Immature natural killer cell (primary cell): ENCODE results near the gene TAOK1. TPM values are rescaled to one million over a fixed set of nuclear protein-coding genes. Genes with fewer than 3 reads are reported as not detected.

Experiments used
- DNase-seq, 3 donors: peaks; one replicate each; pipeline ENCODE4 v3.0.0; 2022; ENCODE audit warnings: mixed read lengths in 1 of 3
- H3K27ac Mint-ChIP-seq, 6 donors: one replicate each; pipeline ENCODE4 v1.8.0; 2020; ENCODE audit warnings: mixed read lengths in 6 of 6, mild to moderate bottlenecking in 5 of 6, inconsistent platforms in 4 of 6, moderate library complexity in 3 of 6
- H3K27me3 Mint-ChIP-seq, 3 donors: one replicate each; pipeline ENCODE4 v1.8.0; 2020 to 2021; ENCODE audit warnings: low read depth in 3 of 3, mild to moderate bottlenecking in 3 of 3, mixed read lengths in 3 of 3, moderate library complexity in 3 of 3, inconsistent platforms in 1 of 3
- H3K36me3 Mint-ChIP-seq, 3 donors: one replicate each; pipeline ENCODE4 v1.8.0; 2020; ENCODE audit warnings: mixed read lengths in 3 of 3, inconsistent platforms in 2 of 3, mild to moderate bottlenecking in 2 of 3
- H3K4me1 Mint-ChIP-seq, 2 donors: one replicate each; pipeline ENCODE4 v1.8.0; 2020; ENCODE audit warnings: inconsistent platforms in 2 of 2, mild to moderate bottlenecking in 2 of 2, mixed read lengths in 2 of 2, moderate library complexity in 1 of 2
- H3K4me3 Mint-ChIP-seq, 5 donors: one replicate each; pipeline ENCODE4 v1.8.0; 2020; ENCODE audit warnings: mild to moderate bottlenecking in 5 of 5, mixed read lengths in 5 of 5, inconsistent platforms in 3 of 5, moderate library complexity in 3 of 5
- H3K9me3 Mint-ChIP-seq, 6 donors: one replicate each; pipeline ENCODE4 v1.8.0; 2020; ENCODE audit warnings: mild to moderate bottlenecking in 6 of 6, mixed read lengths in 6 of 6, inconsistent platforms in 4 of 6, moderate library complexity in 3 of 6
- polyA plus RNA-seq, 3 donors: library from polyadenylated mRNA; unstranded; fragments of 300-500 nt; fragmentation: Illumina TruSeq; gene quantifications; one replicate each; pipeline ENCODE4 v1.2.3, GENCODE V29; 2021

Gene TAOK1
- polyA plus RNA-seq, 3 donors from 2014 or later: 2.0 to 3.4 (median 2.2) TPM

DNA sequence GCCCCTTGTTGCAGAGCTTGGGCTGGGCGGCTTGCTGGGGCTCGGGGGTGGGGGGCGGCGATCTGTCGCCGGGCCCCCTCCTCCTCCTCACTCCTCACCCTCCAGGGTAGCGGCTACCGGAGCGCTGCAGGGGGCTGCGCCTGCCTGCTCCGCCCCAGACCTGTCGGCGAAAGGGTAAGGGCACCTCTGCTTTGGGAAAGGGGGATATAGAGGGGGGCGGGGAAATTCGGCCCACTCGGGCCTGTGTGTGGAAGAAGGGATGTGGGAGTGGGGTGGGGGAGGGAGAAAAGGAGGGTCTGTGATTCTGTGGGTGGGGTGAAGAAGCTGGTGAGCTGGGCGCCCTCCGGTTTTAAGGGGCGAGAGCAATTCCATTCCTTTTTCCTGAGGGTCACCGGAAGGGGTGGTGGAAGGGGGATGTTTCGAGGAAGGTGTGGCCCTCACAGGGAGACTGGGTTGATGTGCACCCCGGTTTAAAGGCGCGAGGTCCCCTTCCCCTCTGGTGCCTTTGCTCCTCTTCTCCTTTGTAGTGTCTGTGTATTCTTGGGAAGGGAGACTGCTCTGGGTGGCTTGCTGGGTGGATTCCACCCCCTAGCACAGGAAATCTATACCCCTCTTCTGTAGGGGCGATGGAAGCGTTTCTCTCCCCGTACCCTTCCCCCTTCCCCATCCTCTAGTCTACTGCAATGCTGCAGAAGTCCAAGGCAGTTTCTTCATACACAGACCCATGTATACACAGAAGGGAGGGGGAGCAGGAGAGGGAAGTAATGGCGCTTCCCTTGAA lies 878 bp downstream of the TAOK1 start:
- Mint-ChIP-seq H3K4me1 (peaks cover 42 to 57% of the 10 kb centered on the region in 2 donors), H3K4me3 (peak overlapping the region; percentile 88 to 95 (median 94)), H3K27ac (peak overlapping the region; percentile 83 to 96 (median 91)), H3K9me3 (no peaks in the 10 kb centered on the region), H3K27me3 (peaks cover 5 to 12% (median 11%) of the 10 kb centered on the region in 3 donors), H3K36me3 (no peaks in the 10 kb centered on the region)
- DNase-seq: peak in 2 of 3 donors; percentile 7 to 20

GRCh38 chr17:29393436-29393835 lies 3.3 kb downstream of the TAOK1 start:
- no peak for DNase-seq
- no peaks in the 10 kb centered on the region for H3K9me3 Mint-ChIP-seq
- H3K4me3 Mint-ChIP-seq: peak overlapping the region in 3 of 5 donors; percentile 2 to 25 (median 22)
- H3K27me3 Mint-ChIP-seq: peaks cover 5 to 12% (median 11%) of the 10 kb centered on the region in 3 donors
- H3K36me3 Mint-ChIP-seq: no peaks in the 10 kb centered on the region
- peak overlapping the region in 4 of 6 donors; percentile 1 to 71 (median 51) for H3K27ac Mint-ChIP-seq
- H3K4me1 Mint-ChIP-seq: peaks cover 45 to 61% of the 10 kb centered on the region in 2 donors

DNA sequence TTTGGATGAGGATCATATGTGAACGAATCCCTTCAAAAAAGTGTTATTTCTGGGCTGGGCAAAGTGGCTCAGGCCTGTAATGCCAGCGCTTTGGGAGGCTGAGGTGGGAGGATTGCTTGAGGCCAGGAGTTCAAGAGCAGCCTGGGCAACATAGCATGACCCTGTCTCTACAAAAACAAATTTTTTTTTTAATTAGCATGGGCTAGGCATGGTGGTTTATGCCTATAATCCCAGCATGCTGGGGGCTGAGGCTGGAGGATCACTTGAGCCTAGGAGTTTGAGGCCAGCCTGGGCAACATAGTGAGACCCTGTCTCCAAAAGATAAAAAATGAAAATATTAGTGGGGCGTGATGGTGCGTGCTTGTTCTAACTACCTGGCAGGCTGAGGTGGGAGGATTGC lies 4.6 kb downstream of the TAOK1 start:
- Mint-ChIP-seq H3K4me1 (peaks cover 41 to 56% of the 10 kb centered on the region in 2 donors), H3K4me3 (no peak overlapping the region), H3K27ac (peak overlapping the region in 1 of 6 donors; percentile 86), H3K36me3 (no peaks in the 10 kb centered on the region), H3K9me3 (no peaks in the 10 kb centered on the region), H3K27me3 (peaks cover 5 to 10% (median 9%) of the 10 kb centered on the region in 3 donors)
- no peak for DNase-seq

GRCh38 chr17:29396066-29396465 lies 5.9 kb downstream of the TAOK1 start:
- Mint-ChIP-seq H3K4me1 (peaks cover 39 to 60% of the 10 kb centered on the region in 2 donors), H3K27me3 (peaks cover 3 to 4% (median 4%) of the 10 kb centered on the region in 3 donors), H3K36me3 (peaks cover 4 to 5% (median 5%) of the 10 kb centered on the region in 3 donors), H3K4me3 (no peak overlapping the region), H3K9me3 (no peaks in the 10 kb centered on the region), H3K27ac (no peak overlapping the region)
- DNase-seq: no peak

DNA sequence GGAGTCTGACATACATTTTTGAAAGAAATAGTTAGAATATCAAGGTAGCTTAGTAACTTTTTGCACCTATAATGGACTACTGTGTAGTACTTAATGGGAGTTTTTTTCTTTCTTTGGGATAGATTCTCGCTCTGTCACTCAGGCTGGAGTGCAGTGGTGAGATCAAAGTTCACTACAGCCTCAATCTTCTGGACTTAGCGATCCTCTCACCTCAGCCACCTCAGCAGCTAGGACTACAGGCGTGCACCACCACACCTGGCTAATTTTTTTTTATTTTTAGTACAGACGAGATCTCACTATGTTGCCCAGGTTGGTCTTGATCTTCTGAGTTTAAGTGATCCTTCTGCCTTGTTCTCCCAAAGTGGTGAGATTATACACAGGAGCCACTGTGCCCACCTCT lies 9.5 kb downstream of the TAOK1 start:
- no peak overlapping the region for H3K4me3 Mint-ChIP-seq
- DNase-seq: no peak
- H3K4me1 Mint-ChIP-seq: peaks cover 18 to 47% of the 10 kb centered on the region in 2 donors
- no peaks in the 10 kb centered on the region for H3K9me3 Mint-ChIP-seq
- H3K27me3 Mint-ChIP-seq: peaks cover 0 to 2% (median 0%) of the 10 kb centered on the region in 3 donors
- no peak overlapping the region for H3K27ac Mint-ChIP-seq
- H3K36me3 Mint-ChIP-seq: peaks cover 10 to 14% (median 12%) of the 10 kb centered on the region in 3 donors

DNA sequence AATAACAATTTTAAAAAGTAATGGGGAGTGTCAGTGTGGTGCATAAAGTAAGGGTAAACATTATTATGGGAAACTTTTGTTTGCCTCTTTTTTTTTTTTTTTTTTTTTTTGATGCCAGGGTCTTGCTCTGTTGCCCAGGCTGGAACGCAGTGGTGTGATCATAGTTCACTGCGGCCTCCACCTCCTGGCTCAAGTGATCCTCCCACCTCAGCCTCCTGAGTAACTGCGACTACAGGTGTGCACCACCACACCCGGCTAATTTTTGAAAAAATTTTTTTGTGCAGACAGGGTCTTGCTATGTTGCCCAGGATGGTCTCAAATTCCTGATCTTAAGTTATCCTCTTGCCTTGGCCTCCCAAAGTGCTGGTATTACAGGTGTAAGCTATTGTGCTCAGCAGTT lies 10.7 kb downstream of the TAOK1 start:
- Mint-ChIP-seq H3K4me3 (no peak overlapping the region), H3K4me1 (peaks cover 16 to 39% of the 10 kb centered on the region in 2 donors), H3K36me3 (peaks cover 10 to 14% (median 13%) of the 10 kb centered on the region in 3 donors), H3K27ac (peak overlapping the region in 1 of 6 donors; percentile 14), H3K9me3 (no peaks in the 10 kb centered on the region), H3K27me3 (peaks cover 0 to 2% (median 0%) of the 10 kb centered on the region in 3 donors)
- DNase-seq: no peak

DNA sequence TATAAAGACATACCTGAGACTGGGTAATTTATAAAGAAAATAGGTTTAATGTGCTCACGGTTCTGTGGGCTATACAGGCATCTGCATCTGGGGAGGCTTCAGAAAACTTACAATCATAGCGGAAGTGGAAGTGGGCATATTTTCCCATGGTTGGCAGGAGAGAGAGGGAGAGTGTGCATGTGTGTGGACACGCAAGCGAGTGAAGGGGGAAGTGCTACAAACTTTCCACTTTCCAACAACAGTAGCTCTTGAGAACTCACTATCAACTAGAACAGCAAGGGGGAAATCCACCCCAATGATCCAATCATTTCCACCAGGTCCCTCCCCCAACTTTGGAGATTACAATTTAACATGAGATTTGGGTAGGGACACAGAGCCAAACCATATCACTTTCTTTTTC lies 11.1 kb downstream of the TAOK1 start:
- Mint-ChIP-seq H3K4me3 (no peak overlapping the region), H3K9me3 (no peaks in the 10 kb centered on the region), H3K27ac (peak overlapping the region in 1 of 6 donors; percentile 42), H3K27me3 (peaks cover 0 to 2% (median 0%) of the 10 kb centered on the region in 3 donors), H3K36me3 (peaks cover 10 to 16% (median 14%) of the 10 kb centered on the region in 3 donors), H3K4me1 (peaks cover 18 to 39% of the 10 kb centered on the region in 2 donors)
- DNase-seq: no peak

DNA sequence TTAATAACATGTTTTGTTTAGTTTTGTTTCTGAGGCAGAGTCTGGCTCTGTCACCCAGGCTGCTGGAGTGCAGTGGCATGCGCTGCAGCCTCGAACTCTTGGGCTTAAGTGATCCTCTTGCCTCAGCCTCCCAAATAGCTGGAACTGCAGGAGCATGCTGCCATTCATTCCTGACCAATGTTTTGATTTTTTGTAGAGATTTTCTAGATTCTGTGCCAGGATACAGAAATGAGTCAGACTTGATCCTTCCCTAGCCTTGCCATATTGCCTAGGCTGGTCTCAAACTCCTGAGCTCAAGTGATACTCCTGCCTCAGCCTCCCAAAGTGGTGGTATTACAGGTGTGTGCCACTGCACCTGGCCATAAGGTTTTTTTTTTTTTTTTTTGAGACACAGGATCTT lies 17.7 kb downstream of the TAOK1 start:
- Mint-ChIP-seq H3K9me3 (no peaks in the 10 kb centered on the region), H3K4me3 (peak overlapping the region in 1 of 5 donors; percentile 22), H3K27me3 (peaks cover 0 to 3% (median 2%) of the 10 kb centered on the region in 3 donors), H3K36me3 (peaks cover 4 to 8% (median 6%) of the 10 kb centered on the region in 3 donors), H3K4me1 (peaks cover 32 to 62% of the 10 kb centered on the region in 2 donors), H3K27ac (peak overlapping the region in 3 of 6 donors; percentile 7 to 66 (median 11))
- DNase-seq: no peak

DNA sequence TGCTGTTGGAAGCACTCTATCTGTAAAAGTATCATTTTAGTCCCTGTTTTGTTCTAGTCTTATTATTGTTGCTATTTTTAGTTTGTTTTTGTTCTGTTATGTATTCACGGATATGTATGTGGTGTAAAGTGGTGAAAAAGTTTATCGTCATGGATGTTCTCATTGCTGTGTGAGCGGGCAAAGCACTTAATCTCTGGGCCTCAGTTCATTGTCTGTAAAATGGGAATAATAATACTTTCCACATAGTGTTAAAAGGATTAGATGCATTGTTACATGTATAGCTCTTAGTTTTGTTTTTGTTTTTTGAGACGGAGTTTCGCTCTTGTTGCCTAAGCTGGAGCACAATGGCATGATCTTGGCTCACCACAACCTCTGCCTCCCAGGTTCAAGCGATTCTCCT lies 19.8 kb downstream of the TAOK1 start:
- Mint-ChIP-seq H3K27ac (peak overlapping the region in 2 of 6 donors; percentile 13 to 52), H3K9me3 (no peaks in the 10 kb centered on the region), H3K4me3 (no peak overlapping the region), H3K4me1 (peaks cover 37 to 59% of the 10 kb centered on the region in 2 donors), H3K27me3 (peaks cover 0 to 3% (median 2%) of the 10 kb centered on the region in 3 donors), H3K36me3 (peaks cover 0 to 4% (median 4%) of the 10 kb centered on the region in 3 donors)
- DNase-seq: no peak

- no peaks in the 10 kb centered on the region for H3K9me3 Mint-ChIP-seq
- no peak overlapping the region for H3K4me3 Mint-ChIP-seq
- H3K36me3 Mint-ChIP-seq: peaks cover 0 to 4% (median 0%) of the 10 kb centered on the region in 3 donors
- no peak for DNase-seq
- peaks cover 0 to 3% (median 2%) of the 10 kb centered on the region in 3 donors for H3K27me3 Mint-ChIP-seq
- H3K4me1 Mint-ChIP-seq: peaks cover 30 to 48% of the 10 kb centered on the region in 2 donors
- peak overlapping the region in 5 of 6 donors; percentile 12 to 64 (median 55) for H3K27ac Mint-ChIP-seq
Observed at GRCh38 chr17:29412780-29413565, 22.8 kb downstream of the TAOK1 start.

- DNase-seq: no peak
- Mint-ChIP-seq H3K27me3 (peaks cover 0 to 3% (median 2%) of the 10 kb centered on the region in 3 donors), H3K4me1 (peaks cover 16 to 32% of the 10 kb centered on the region in 2 donors), H3K36me3 (peaks cover 0 to 4% (median 0%) of the 10 kb centered on the region in 3 donors), H3K4me3 (no peak overlapping the region), H3K9me3 (no peaks in the 10 kb centered on the region), H3K27ac (peak overlapping the region in 1 of 6 donors; percentile 22)
Observed at GRCh38 chr17:29420128-29420527, 30.0 kb downstream of the TAOK1 start.

DNA sequence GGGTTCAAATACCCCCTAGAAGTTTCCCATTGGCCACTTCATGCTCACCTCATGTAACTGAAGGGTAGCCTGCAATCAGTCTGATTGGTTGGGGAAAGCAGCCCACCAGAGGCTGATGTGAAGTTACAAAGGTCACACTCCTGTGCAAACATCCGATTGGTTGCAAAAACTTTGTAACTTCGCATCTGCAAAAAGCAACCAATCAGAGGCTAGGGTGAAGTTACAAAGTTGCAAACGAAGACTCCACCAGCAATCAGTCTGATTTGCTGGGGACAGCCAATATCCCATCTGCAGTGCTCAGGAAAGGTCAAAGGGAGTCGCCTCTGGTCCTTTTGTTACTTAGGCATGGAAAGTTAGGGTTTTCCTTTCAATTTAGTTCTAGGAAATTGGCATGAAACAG lies 40.1 kb downstream of the TAOK1 start:
- H3K4me3 Mint-ChIP-seq: no peak overlapping the region
- H3K36me3 Mint-ChIP-seq: no peaks in the 10 kb centered on the region
- H3K4me1 Mint-ChIP-seq: peaks cover 33 to 68% of the 10 kb centered on the region in 2 donors
- DNase-seq: no peak
- no peak overlapping the region for H3K27ac Mint-ChIP-seq
- no peaks in the 10 kb centered on the region for H3K9me3 Mint-ChIP-seq
- H3K27me3 Mint-ChIP-seq: peaks cover 0 to 2% (median 0%) of the 10 kb centered on the region in 3 donors

DNA sequence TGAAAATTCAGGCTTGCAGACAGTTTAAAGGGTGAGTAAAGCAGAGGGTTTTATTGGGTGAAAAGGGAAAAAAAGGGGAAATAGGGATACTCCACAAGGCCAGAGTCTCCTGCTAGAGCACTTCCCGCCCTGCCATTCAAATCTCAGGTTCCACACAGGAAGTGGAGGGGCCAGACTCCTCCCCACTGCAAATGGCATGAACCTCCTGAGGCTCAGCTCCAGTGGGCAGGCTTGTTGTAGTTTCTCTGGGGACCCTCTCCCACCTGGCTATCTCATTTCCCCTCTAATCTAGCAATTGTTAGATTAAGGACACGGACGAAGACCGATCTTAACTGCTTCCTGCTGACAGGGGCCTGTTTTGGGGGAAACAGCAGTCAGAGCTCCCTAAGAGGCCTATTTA lies 43.4 kb downstream of the TAOK1 start:
- no peaks in the 10 kb centered on the region for H3K9me3 Mint-ChIP-seq
- no peak for DNase-seq
- H3K4me1 Mint-ChIP-seq: peaks cover 23 to 59% of the 10 kb centered on the region in 2 donors
- H3K27ac Mint-ChIP-seq: peak overlapping the region in 3 of 6 donors; percentile 38 to 65 (median 65)
- peaks cover 0 to 2% (median 0%) of the 10 kb centered on the region in 3 donors for H3K27me3 Mint-ChIP-seq
- no peak overlapping the region for H3K4me3 Mint-ChIP-seq
- H3K36me3 Mint-ChIP-seq: no peaks in the 10 kb centered on the region
